GM19328 (cell line): Measurements from ENCODE around the gene MRPS6.

Source experiments
- ATAC-seq: cut with Tn5 transposase; IDR thresholded peaks from one replicate; pipeline ENCODE4 v1.9.1; 2021; ENCODE audit warnings: mild to moderate bottlenecking, moderate library complexity; ENCODE audit not compliant: unreplicated experiment

Gene MRPS6

DNA sequence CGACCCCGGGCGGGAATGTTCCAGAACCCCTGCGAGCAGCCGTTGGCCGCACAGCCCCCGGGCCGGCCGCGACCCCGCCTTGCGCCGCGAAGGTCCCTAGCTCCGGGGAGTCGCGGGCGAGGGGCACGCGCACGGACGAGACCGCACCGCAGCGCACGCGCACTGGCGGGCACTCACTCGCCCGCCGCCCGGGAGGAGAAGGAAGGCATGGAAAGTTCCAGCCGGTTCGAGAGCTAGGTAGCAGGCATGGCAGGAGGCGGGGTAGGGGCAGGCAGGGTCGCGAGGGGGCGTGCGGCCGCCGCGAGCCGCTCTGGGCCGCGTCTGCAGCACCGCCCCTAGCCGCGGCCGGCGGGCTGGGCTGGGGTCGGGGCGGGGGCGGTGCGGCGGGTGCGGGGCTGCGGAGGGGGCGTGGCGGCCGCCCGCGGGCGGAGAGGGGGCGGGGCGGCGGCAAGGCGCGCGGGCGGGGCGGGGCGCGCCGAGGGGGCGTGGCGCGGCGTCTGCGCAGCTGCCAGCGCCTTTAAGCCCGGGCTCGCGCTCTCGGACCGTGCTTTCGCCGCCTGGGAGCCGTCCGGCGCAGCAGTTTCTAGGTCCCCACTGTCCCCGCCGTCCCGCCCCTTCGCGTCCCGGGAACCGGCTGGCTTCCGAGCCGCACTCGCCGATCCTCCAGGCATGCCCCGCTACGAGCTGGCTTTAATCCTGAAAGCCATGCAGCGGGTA lies at the start of gene MRPS6, which contains the start of gene SLC5A3:
MRPS6 (plus strand) TSS at position 547 of the 717 bp plus-strand sequence; CDS start at position 670, 123 bp downstream.
SLC5A3 (plus strand) TSS at position 547 of the 717 bp plus-strand sequence. CDS start 21,621 bp downstream, outside the sequence.
- ATAC-seq: peak; percentile 71

DNA sequence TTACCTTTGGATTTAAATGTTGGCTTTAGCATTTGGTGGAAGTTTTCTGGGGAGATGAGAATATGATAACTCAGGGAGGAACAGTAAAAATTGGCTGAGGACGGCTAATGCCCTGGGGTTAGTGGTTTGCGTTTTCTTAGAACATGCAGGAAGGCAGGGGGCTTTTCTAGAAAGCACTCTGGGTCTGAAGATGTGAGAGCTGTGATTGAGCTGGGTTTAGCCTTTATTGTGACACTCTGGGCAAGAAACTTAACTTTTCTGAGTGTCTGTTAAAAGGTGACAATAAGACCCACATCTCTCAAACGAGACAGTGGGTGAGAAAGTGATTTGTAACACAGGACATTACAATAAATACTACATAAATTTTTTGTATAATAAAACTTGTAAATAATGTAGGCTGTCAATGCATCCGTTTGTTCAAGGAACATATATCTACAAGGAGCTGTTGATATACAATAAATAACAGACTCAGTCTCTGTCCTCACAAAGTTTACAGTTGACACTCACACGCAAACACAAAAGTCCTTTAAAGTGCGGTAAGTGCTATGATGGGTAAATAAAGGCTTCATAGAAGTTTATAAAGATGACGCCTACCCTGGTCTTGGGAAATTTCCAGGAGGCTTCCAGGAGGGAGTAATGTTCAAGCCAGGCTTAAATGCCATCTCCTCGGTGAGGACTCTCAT lies 49.5 kb upstream of the MRPS6 start:
- ATAC-seq: no peak

- ATAC-seq: no peak
These were observed 49.0 kb upstream of the MRPS6 start for GRCh38 chr21:34024374-34024693.

GRCh38 chr21:34027721-34028461 lies 45.5 kb upstream of the MRPS6 start:
- no peak for ATAC-seq

- ATAC-seq: no peak
These were observed 43.4 kb upstream of the MRPS6 start for GRCh38 chr21:34029743-34030528.

DNA sequence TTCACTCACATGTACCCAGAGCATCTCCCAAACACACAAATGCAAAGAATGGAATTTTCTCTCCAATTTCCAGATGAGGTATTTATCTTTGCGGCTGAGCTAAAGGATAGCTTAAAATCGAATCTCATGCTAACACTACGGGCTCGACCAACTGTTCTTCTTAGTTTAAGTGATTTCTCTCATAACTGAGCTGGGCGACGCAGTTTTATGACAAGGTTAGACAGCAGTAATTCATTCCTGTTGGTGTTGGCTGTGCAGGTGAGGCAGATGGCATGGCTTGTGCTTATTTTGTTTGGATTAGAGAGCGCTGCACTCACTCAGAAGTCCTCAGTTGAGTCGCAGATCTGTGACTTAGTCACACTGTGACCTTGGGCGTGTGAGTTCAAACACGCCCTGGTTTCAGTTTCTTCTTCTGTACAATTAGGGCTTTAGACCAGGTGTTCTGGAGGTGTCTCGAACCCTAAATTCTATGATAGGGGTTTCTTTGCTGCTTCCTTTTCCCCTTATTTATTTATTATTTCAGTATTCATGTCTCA lies 41.5 kb upstream of the MRPS6 start:
- no peak for ATAC-seq

- ATAC-seq: no peak
These were observed 38.9 kb upstream of the MRPS6 start for GRCh38 chr21:34034369-34035014.

- ATAC-seq: no peak
These were observed 37.6 kb upstream of the MRPS6 start for GRCh38 chr21:34035619-34036354.

- no peak for ATAC-seq
These were observed 36.2 kb upstream of the MRPS6 start for GRCh38 chr21:34037009-34037795.

GRCh38 chr21:34039678-34040382 lies 33.5 kb upstream of the MRPS6 start:
- no peak for ATAC-seq

GRCh38 chr21:34042735-34043134 lies 30.6 kb upstream of the MRPS6 start:
- no peak for ATAC-seq

GRCh38 chr21:34043333-34043732 lies 30.0 kb upstream of the MRPS6 start:
- no peak for ATAC-seq

- ATAC-seq: no peak
These were observed 26.5 kb upstream of the MRPS6 start for GRCh38 chr21:34046917-34047316.

GRCh38 chr21:34047835-34048234 lies 25.5 kb upstream of the MRPS6 start:
- ATAC-seq: no peak

GRCh38 chr21:34052171-34052570 lies 21.2 kb upstream of the MRPS6 start:
- ATAC-seq: no peak

DNA sequence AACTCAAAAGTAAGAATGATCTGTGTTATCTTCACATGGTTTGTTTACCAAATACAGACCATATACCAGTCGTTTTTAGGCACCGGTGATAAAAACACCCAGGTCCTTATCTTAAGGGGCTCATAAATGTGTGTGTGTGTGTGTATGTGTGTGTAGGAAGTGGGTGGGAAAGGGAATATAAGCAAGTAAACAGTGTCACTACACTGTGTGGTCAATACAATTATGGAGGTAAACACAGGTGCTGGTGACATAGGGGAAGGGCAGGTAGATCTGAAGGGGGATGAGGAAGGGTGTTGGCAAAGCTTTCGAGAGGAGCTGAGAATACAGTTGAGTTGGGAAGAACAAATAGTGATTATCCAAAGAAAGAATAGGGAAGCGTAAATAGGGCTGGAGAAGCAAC lies 19.1 kb upstream of the MRPS6 start:
- no peak for ATAC-seq

DNA sequence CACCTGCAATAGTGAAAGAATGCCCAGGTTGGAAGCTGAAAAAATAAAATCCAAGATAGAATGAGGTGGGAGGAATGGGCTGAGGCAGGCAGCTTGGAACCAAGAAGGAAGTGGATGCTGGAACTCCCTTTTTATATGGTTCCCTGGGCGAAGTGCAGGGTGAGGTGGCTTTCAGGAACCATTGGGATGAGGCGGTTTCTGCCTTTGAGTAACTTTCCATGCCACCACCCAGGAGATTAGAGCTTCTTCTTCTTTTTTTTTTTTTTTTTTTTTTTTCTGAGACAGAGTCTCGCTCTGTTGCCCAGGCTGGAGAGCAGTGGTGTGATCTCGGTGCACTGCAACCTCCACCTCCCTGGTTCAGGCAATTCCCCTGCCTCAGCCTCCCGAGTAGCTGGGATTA lies 17.8 kb upstream of the MRPS6 start:
- ATAC-seq: no peak

GRCh38 chr21:34061983-34062382 lies 11.4 kb upstream of the MRPS6 start:
- no peak for ATAC-seq
